ENCODE data around the gene ERCC3. TPM values are rescaled to one million over a fixed set of nuclear protein-coding genes. Genes with fewer than 3 reads are reported as not detected.

ERCC3 gene
- total RNA-seq, 1 experiment from 2014 or later, result 69.5 TPM

- H3K9me3 ChIP-seq (ENCODE audit: low read depth, low read length, poor library complexity, severe bottlenecking), result no peaks in the 10 kb centered on the region
- ChIA-PET POLR2A (ENCODE audit: low non-redundant PET) (no interaction called here), CTCF (interaction anchor here (0.9 kb wide), 1 partner anchor 22 kb away, joined by 6 read pairs; no protein-coding TSS in a partner anchor)
- intact Hi-C loops (cut with micrococcal nuclease; ENCODE audit: unreplicated experiment), result no loop called here
- peak overlapping the region; percentile 88 for H3K4me3 ChIP-seq (ENCODE audit: low read depth, low read length, poor library complexity, severe bottlenecking)
- no peaks in the 10 kb centered on the region for H3K36me3 ChIP-seq (ENCODE audit: insufficient read depth, low read length, poor library complexity, severe bottlenecking)
- DNase-seq (ENCODE audit: low spot score), result no peak
- BruUV-seq (replicated peaks), result no TSS peak
- no peaks in the 10 kb centered on the region for H3K27me3 ChIP-seq (replicated peaks; ENCODE audit: insufficient read depth, low read depth, low read length, poor library complexity)
- H3K27ac ChIP-seq (ENCODE audit: low read depth, low read length, poor library complexity, severe bottlenecking), result peak overlapping the region; percentile 59
- peaks cover 5% of the 10 kb centered on the region for H3K4me1 ChIP-seq (ENCODE audit: insufficient read depth, low read length, poor library complexity, severe bottlenecking)
- no peak for TF ChIP-seq CTCF (conservative IDR thresholded peaks at IDR 0.05; ENCODE audit: low read depth, low read length)
- no peak for TF ChIP-seq EZH2 (IDR thresholded peaks at IDR 0.05; ENCODE audit: borderline replicate concordance, low read depth, low read length, poor library complexity, severe bottlenecking)
These were observed 75.2 kb downstream of the ERCC3 start for GRCh38 chr2:127218812-127219170.

- POLR2A ChIA-PET (ENCODE audit: low non-redundant PET), result no interaction called here
- CTCF ChIA-PET, result no interaction called here
- no peak overlapping the region for H3K4me3 ChIP-seq (ENCODE audit: low read depth, low read length, poor library complexity, severe bottlenecking)
- intact Hi-C loops (cut with micrococcal nuclease; ENCODE audit: unreplicated experiment), result no loop called here
- TF ChIP-seq CTCF (conservative IDR thresholded peaks at IDR 0.05; ENCODE audit: low read depth, low read length) (no peak), EZH2 (IDR thresholded peaks at IDR 0.05; ENCODE audit: borderline replicate concordance, low read depth, low read length, poor library complexity, severe bottlenecking) (no peak)
- no peaks in the 10 kb centered on the region for H3K27me3 ChIP-seq (replicated peaks; ENCODE audit: insufficient read depth, low read depth, low read length, poor library complexity)
- no peaks in the 10 kb centered on the region for H3K36me3 ChIP-seq (ENCODE audit: insufficient read depth, low read length, poor library complexity, severe bottlenecking)
- H3K4me1 ChIP-seq (ENCODE audit: insufficient read depth, low read length, poor library complexity, severe bottlenecking), result peaks cover 5% of the 10 kb centered on the region
- no peak overlapping the region for H3K27ac ChIP-seq (ENCODE audit: low read depth, low read length, poor library complexity, severe bottlenecking)
- H3K9me3 ChIP-seq (ENCODE audit: low read depth, low read length, poor library complexity, severe bottlenecking), result no peaks in the 10 kb centered on the region
- BruUV-seq (replicated peaks), result TSS peak; percentile 18
- DNase-seq (ENCODE audit: low spot score), result no peak
These were observed 76.2 kb downstream of the ERCC3 start for GRCh38 chr2:127217470-127218325.

- no peaks in the 10 kb centered on the region for H3K9me3 ChIP-seq (ENCODE audit: low read depth, low read length, poor library complexity, severe bottlenecking)
- CTCF ChIA-PET, result no interaction called here
- H3K27ac ChIP-seq (ENCODE audit: low read depth, low read length, poor library complexity, severe bottlenecking), result no peak overlapping the region
- no peaks in the 10 kb centered on the region for H3K36me3 ChIP-seq (ENCODE audit: insufficient read depth, low read length, poor library complexity, severe bottlenecking)
- no peaks in the 10 kb centered on the region for H3K27me3 ChIP-seq (replicated peaks; ENCODE audit: insufficient read depth, low read depth, low read length, poor library complexity)
- no peak for DNase-seq (ENCODE audit: low spot score)
- TF ChIP-seq EZH2 (IDR thresholded peaks at IDR 0.05; ENCODE audit: borderline replicate concordance, low read depth, low read length, poor library complexity, severe bottlenecking) (no peak), CTCF (conservative IDR thresholded peaks at IDR 0.05; ENCODE audit: low read depth, low read length) (no peak)
- POLR2A ChIA-PET (ENCODE audit: low non-redundant PET), result no interaction called here
- intact Hi-C loops (cut with micrococcal nuclease; ENCODE audit: unreplicated experiment), result no loop called here
- BruUV-seq (replicated peaks), result no TSS peak
- no peak overlapping the region for H3K4me3 ChIP-seq (ENCODE audit: low read depth, low read length, poor library complexity, severe bottlenecking)
- H3K4me1 ChIP-seq (ENCODE audit: insufficient read depth, low read length, poor library complexity, severe bottlenecking), result peaks cover 5% of the 10 kb centered on the region
These were observed 77.4 kb downstream of the ERCC3 start for GRCh38 chr2:127216593-127216992.

Measured in A673 (cell line).